Naive thymus-derived CD4-positive, alpha-beta T cell (primary cell): Measurements from ENCODE around the gene PSMB8. TPM values are rescaled to one million over a fixed set of nuclear protein-coding genes. Genes with fewer than 3 reads are reported as not detected.

Experiments
- ATAC-seq: fragments of 150-1000 bp; cut with Tn5 transposase; 2 replicates; pipeline ENCODE4 v1.10.0; 2021; ENCODE audit warnings: mild to moderate bottlenecking, moderate library complexity
- CTCF ChIA-PET: fragments of 350-600 bp; sonication (Branson Sonifier 250); formaldehyde crosslinking; loops from one replicate; lab custom pipeline; 2021; ENCODE audit warnings: antibody characterized with exemption; lab: Charles Lee
- POLR2A ChIA-PET: fragments of 350-600 bp; sonication (Branson Sonifier 250); formaldehyde crosslinking; loops from one replicate; lab custom pipeline; 2021; ENCODE audit warnings: antibody characterized with exemption, inconsistent platforms; lab: Charles Lee
- DNase-seq, 9 donors: peaks; one replicate each; pipeline versions ENCODE4 v3.0.0 to v3.0.0-alpha.2; 2020 to 2022; ENCODE audit warnings: mixed read lengths in 1 of 9
- H3K27ac ChIP-seq: one replicate; pipeline ENCODE4 v1.7.0; 2013; ENCODE audit warnings: mild to moderate bottlenecking, low read depth, low read length, moderate library complexity
- H3K27me3 ChIP-seq, 2 donors: one replicate each; pipeline ENCODE4 v1.7.0; 2013; ENCODE audit warnings: low read length in 2 of 2, mild to moderate bottlenecking in 2 of 2, moderate library complexity in 2 of 2; ENCODE audit not compliant: control insufficient read depth in 2 of 2, insufficient read depth in 2 of 2
- H3K36me3 ChIP-seq, 3 experiments: 1 replicate in 2 of 3; 2 replicates in 1 of 3; pipeline ENCODE4 v1.7.0; 2013; ENCODE audit warnings: low read length in 3 of 3, mild to moderate bottlenecking in 3 of 3, moderate library complexity in 1 of 3; ENCODE audit not compliant: insufficient read depth in 3 of 3, control insufficient read depth in 2 of 3
- H3K4me1 ChIP-seq, 2 donors: one replicate each; pipeline ENCODE4 v1.7.0; 2013; ENCODE audit warnings: low read length in 2 of 2, mild to moderate bottlenecking in 2 of 2, moderate library complexity in 1 of 2; ENCODE audit not compliant: control insufficient read depth in 2 of 2, insufficient read depth in 2 of 2
- H3K4me3 ChIP-seq: 2 replicates; pipeline ENCODE4 v1.7.0; 2013; ENCODE audit warnings: mild to moderate bottlenecking, low read length
- H3K9me3 ChIP-seq, 3 experiments: 1 replicate in 2 of 3; 2 replicates in 1 of 3; pipeline ENCODE4 v1.7.0; 2013; ENCODE audit warnings: low read length in 3 of 3; ENCODE audit not compliant: control insufficient read depth in 2 of 3
- H3K27ac Mint-ChIP-seq, 9 donors: one replicate each; pipeline ENCODE4 v1.8.0; 2020 to 2022; ENCODE audit warnings: mixed read lengths in 9 of 9, mild to moderate bottlenecking in 8 of 9, moderate library complexity in 5 of 9, inconsistent platforms in 2 of 9
- H3K27me3 Mint-ChIP-seq, 5 donors: one replicate each; pipeline ENCODE4 v1.8.0; 2021 to 2022; ENCODE audit warnings: mixed read lengths in 5 of 5, mild to moderate bottlenecking in 1 of 5
- H3K36me3 Mint-ChIP-seq, 5 donors: one replicate each; pipeline ENCODE4 v1.8.0; 2020 to 2022; ENCODE audit warnings: mixed read lengths in 5 of 5, mild to moderate bottlenecking in 3 of 5, inconsistent platforms in 1 of 5
- H3K4me1 Mint-ChIP-seq, 7 donors: one replicate each; pipeline ENCODE4 v1.8.0; 2020 to 2022; ENCODE audit warnings: mixed read lengths in 7 of 7, mild to moderate bottlenecking in 3 of 7, inconsistent platforms in 1 of 7
- H3K4me3 Mint-ChIP-seq, 10 donors: one replicate each; pipeline ENCODE4 v1.8.0; 2020 to 2022; ENCODE audit warnings: mild to moderate bottlenecking in 10 of 10, mixed read lengths in 10 of 10, moderate library complexity in 6 of 10, inconsistent platforms in 2 of 10
- H3K9me3 Mint-ChIP-seq, 11 donors: one replicate each; pipeline ENCODE4 v1.8.0; 2020 to 2022; ENCODE audit warnings: mixed read lengths in 11 of 11, mild to moderate bottlenecking in 4 of 11, inconsistent platforms in 1 of 11, moderate library complexity in 1 of 11
- intact Hi-C, 2 donors: fragments of 100-400 bp; cut with micrococcal nuclease; formaldehyde crosslinking; loops; one replicate each; pipeline ENCODE4 v1.15.1; 2023
- polyA plus RNA-seq, 2 donors: library from polyadenylated mRNA; unstranded; fragments of 300-500 nt; fragmentation: Illumina TruSeq; gene quantifications; one replicate each; pipeline ENCODE4 v1.2.3, GENCODE V29; 2021
- total RNA-seq, 6 experiments: library from RNA in 5 of 6; stranded (reverse) in 5 of 6; gene quantifications; 1 replicate in 5 of 6; 2 replicates in 1 of 6; pipeline ENCODE4 v1.2.3 and lab custom pipeline; 2021 to 2026

Gene PSMB8
- total and polyA plus RNA-seq, 7 experiments from 2014 or later, result 111 to 419 (median 146) TPM

DNA sequence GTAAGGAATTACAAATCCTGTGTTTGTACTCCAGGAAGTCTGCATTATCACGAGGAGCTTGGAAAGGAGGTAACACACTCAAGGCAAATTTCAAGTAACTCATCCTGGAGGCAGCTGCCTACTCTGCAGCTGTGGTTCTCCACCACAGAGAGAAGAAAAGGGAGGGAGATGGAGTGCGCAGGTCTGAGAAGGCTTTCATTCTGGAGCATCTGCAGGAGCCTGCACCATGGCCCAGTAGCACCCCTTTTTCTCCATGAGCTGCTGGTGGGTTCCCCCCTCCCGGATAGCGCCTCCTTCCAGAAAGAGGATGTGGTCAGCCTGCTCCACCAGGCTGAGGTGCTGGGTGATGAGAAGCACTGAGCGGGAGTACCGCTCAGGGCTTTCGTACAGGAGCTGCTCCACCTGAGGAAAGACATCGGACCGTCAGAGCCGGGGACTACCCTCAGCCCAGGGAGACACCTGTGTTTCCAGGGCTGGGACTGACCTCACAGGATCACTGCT lies 1.6 kb upstream of the PSMB8 start:
- H3K4me3 ChIP-seq, result peak overlapping the region; percentile 97
- intact Hi-C loops, result loop anchor here (2.0 to 10.0 kb wide), 5 partner anchors 49 to 951 kb away; partner anchors contain the start of genes EHMT2 (in 1 of the 2) and PHF1 (in 1 of the 2)
- ATAC-seq, result peak; percentile 4

DNA sequence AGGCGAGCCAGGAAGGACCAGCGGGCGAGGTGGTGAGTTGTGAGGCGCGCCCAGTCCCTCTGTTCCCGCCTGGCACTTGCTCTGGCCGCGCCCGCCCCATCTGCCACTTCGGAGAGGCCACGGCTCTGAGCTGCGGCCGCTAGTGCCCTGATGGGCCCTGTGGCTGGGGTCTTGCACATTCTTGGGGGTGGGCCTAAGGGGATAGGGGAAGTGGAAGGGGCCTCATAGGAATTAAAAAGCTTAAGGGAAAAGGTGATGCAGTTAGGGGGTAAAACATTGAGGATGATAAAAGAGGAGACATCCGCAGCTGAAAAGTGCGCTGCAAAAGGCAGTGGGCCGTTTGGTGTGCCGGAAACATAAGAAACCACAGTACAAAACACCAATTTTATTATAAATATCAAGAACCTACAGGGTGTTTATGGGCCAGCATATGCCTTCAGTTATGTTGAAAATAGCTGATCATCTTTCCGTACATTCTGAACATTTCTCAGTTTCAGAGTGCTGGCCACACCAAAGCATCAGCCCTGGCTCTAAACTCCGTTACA lies 1.1 kb upstream of the PSMB8 start:
- H3K27ac ChIP-seq, result peak overlapping the region; percentile 97
- Mint-ChIP-seq H3K4me1 (peaks cover 69 to 81% (median 77%) of the 10 kb centered on the region in 7 donors), H3K4me3 (peak overlapping the region; percentile 92 to 99 (median 98))

More for the DNA sequence above, 1.6 kb upstream of the PSMB8 start:
- Histone ChIP-seq H3K36me3 (peaks cover 49 to 72% (median 54%) of the 10 kb centered on the region in 3 experiments), H3K27ac (peak overlapping the region; percentile 97), H3K9me3 (no peaks in the 10 kb centered on the region), H3K4me1 (peaks cover 67 to 72% of the 10 kb centered on the region in 2 donors), H3K27me3 (no peaks in the 10 kb centered on the region)
- Mint-ChIP-seq H3K36me3 (peaks cover 34 to 90% (median 72%) of the 10 kb centered on the region in 5 donors), H3K4me1 (peaks cover 70 to 81% (median 77%) of the 10 kb centered on the region in 7 donors), H3K4me3 (peak overlapping the region; percentile 92 to 99 (median 98)), H3K27ac (peak overlapping the region; percentile 99 to 100 (median 100)), H3K27me3 (no peaks in the 10 kb centered on the region), H3K9me3 (peaks cover 0 to 4% (median 0%) of the 10 kb centered on the region in 11 donors)
- ChIA-PET POLR2A (interaction anchor here (0.6 to 11.4 kb wide), 34 partner anchors 11 to 1648 kb away, joined by 3 to 662 read pairs (median 4); partner anchors contain the start of genes B3GALT4, BRD2, DDX39B and DXO), CTCF (interaction anchor here (1.2 to 9.7 kb wide), 10 partner anchors 11 to 655 kb away, joined by 3 to 241 read pairs (median 4); partner anchors contain the start of genes PSMB9 and TAP1)
- peak in 8 of 9 donors; percentile 49 to 63 (median 52) for DNase-seq

DNA sequence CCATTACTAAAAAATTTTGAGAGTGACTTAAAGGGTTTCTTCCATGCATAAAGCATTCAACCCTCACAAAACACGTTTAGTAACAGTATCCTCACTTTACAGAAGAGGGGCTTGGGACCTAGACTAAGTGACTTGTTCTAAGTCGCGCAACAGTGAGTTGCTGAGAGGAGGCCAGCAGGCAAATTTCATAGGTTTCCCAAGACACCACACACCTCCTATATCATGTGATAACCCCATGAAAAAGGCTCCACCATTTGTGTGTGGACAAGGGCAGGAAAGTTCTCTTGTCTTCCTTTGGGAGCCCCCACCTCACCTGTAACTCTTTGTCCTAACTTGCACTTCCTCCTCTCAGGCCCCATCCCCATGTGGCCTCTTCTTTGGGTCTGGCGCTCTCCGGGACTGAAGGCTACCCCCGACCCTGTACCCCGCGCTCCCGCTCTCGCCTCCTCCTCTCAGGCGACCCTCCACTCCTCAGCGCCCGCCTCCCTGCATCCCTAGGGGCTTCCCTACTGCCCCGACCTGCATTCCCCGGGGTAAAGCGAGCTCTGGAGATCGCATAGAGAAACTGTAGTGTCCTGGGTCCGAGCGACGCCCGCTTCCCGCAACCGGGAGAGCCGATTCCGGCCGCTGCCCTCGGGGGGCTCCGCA lies 392 bp downstream of the PSMB8 start:
- Mint-ChIP-seq H3K4me1 (peaks cover 60 to 82% (median 73%) of the 10 kb centered on the region in 7 donors), H3K9me3 (peaks cover 0 to 4% (median 0%) of the 10 kb centered on the region in 11 donors), H3K4me3 (peak overlapping the region; percentile 92 to 99 (median 98)), H3K36me3 (peaks cover 25 to 81% (median 55%) of the 10 kb centered on the region in 5 donors), H3K27me3 (no peaks in the 10 kb centered on the region), H3K27ac (peak overlapping the region; percentile 99 to 100 (median 100))
- H3K9me3 ChIP-seq, result no peaks in the 10 kb centered on the region
- POLR2A ChIA-PET, result interaction anchor here (0.8 to 11.4 kb wide), 18 partner anchors 8 to 981 kb away, joined by 3 to 662 read pairs (median 9); partner anchors contain the start of genes BRD2, HLA-DMA, HLA-DMB and NEU1
- peak overlapping the region; percentile 97 for H3K4me3 ChIP-seq
- CTCF ChIA-PET, result interaction anchor here (1.0 to 9.7 kb wide), 6 partner anchors 13 to 128 kb away, joined by 3 to 241 read pairs (median 12); partner anchors contain the start of genes PSMB9 and TAP1
- ATAC-seq (no peak), DNase-seq (no peak)
- peaks cover 69% of the 10 kb centered on the region in 2 donors for H3K4me1 ChIP-seq
- H3K27me3 ChIP-seq, result no peaks in the 10 kb centered on the region
- intact Hi-C loops, result loop anchor here (5.0 to 10.0 kb wide), 5 partner anchors 359 to 1394 kb away; partner anchors contain the start of genes ATF6B (in 1 of the 2), EHMT2 (in 1 of the 2), HMGA1 (in 1 of the 2) and HSD17B8 (in 1 of the 2)
- peaks cover 33 to 57% (median 51%) of the 10 kb centered on the region in 3 experiments for H3K36me3 ChIP-seq
- peak overlapping the region; percentile 97 for H3K27ac ChIP-seq

More for the DNA sequence above, 1.1 kb upstream of the PSMB8 start:
- Mint-ChIP-seq H3K9me3 (peaks cover 0 to 4% (median 0%) of the 10 kb centered on the region in 11 donors), H3K36me3 (peaks cover 33 to 91% (median 67%) of the 10 kb centered on the region in 5 donors), H3K27me3 (no peaks in the 10 kb centered on the region), H3K27ac (peak overlapping the region; percentile 99 to 100 (median 100))
- Histone ChIP-seq H3K36me3 (peaks cover 43 to 67% (median 52%) of the 10 kb centered on the region in 3 experiments), H3K4me1 (peaks cover 67 to 72% of the 10 kb centered on the region in 2 donors), H3K9me3 (no peaks in the 10 kb centered on the region), H3K4me3 (peak overlapping the region; percentile 97), H3K27me3 (no peaks in the 10 kb centered on the region)
- DNase-seq, result peak in 4 of 9 donors; percentile 54 to 66 (median 56)
- ATAC-seq, result peak; percentile 5
- intact Hi-C loops, result loop anchor here (1.0 to 10.0 kb wide), 13 partner anchors 8 to 1392 kb away; partner anchors contain the start of genes TAP1 (in 2 of the 2), ATF6B (in 1 of the 2), EHMT2 (in 1 of the 2) and HMGA1 (in 1 of the 2)
- ChIA-PET CTCF (interaction anchor here (1.0 to 9.7 kb wide), 10 partner anchors 11 to 654 kb away, joined by 3 to 241 read pairs (median 4); partner anchors contain the start of genes PSMB9 and TAP1), POLR2A (interaction anchor here (0.6 to 11.4 kb wide), 40 partner anchors 11 to 1647 kb away, joined by 3 to 662 read pairs (median 4); partner anchors contain the start of genes B3GALT4, BRD2, DDX39B and DXO)

DNA sequence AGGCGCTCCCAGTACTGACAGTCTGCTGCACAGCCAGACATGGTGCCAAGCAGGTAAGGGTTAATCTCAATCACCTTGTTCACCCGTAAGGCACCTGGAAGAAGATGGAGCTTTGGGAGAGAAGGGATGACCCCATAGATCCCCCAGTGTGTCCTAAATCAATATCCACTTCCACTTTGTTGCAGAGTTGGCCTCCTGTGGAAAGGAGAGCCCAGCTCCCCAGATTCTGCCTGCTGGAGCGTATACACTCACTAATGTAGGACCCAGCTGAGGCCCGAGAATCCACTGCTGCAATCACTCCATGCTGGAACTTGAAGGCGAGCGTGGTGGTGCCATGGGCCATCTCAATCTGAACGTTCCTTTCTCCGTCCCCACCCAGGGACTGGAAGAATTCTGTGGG lies 1.2 kb downstream of the PSMB8 start:
- Mint-ChIP-seq H3K4me3 (peak overlapping the region; percentile 92 to 99 (median 98)), H3K27ac (peak overlapping the region; percentile 99 to 100 (median 100)), H3K4me1 (peaks cover 53 to 76% (median 66%) of the 10 kb centered on the region in 7 donors), H3K36me3 (peaks cover 17 to 73% (median 48%) of the 10 kb centered on the region in 5 donors), H3K27me3 (no peaks in the 10 kb centered on the region), H3K9me3 (peaks cover 0 to 2% (median 0%) of the 10 kb centered on the region in 11 donors)
- H3K9me3 ChIP-seq, result no peaks in the 10 kb centered on the region
- DNase-seq (no peak), ATAC-seq (no peak)
- peaks cover 61 to 62% of the 10 kb centered on the region in 2 donors for H3K4me1 ChIP-seq
- no peaks in the 10 kb centered on the region for H3K27me3 ChIP-seq
- peaks cover 28 to 51% (median 43%) of the 10 kb centered on the region in 3 experiments for H3K36me3 ChIP-seq
- H3K4me3 ChIP-seq, result peak overlapping the region; percentile 97
- ChIA-PET CTCF (interaction anchor here (0.6 to 9.7 kb wide), 4 partner anchors 14 to 107 kb away, joined by 3 to 241 read pairs (median 90); partner anchors contain the start of genes PSMB9 and TAP1), POLR2A (interaction anchor here (0.8 to 11.4 kb wide), 9 partner anchors 8 to 871 kb away, joined by 3 to 662 read pairs (median 4); partner anchors contain the start of genes BRD2, DXO, PSMB9 and TAP1)
- intact Hi-C loops, result loop anchor here (5.0 to 10.0 kb wide), 5 partner anchors 360 to 1395 kb away; partner anchors contain the start of genes ATF6B (in 1 of the 2), EHMT2 (in 1 of the 2), HMGA1 (in 1 of the 2) and HSD17B8 (in 1 of the 2)
- peak overlapping the region; percentile 97 for H3K27ac ChIP-seq

DNA sequence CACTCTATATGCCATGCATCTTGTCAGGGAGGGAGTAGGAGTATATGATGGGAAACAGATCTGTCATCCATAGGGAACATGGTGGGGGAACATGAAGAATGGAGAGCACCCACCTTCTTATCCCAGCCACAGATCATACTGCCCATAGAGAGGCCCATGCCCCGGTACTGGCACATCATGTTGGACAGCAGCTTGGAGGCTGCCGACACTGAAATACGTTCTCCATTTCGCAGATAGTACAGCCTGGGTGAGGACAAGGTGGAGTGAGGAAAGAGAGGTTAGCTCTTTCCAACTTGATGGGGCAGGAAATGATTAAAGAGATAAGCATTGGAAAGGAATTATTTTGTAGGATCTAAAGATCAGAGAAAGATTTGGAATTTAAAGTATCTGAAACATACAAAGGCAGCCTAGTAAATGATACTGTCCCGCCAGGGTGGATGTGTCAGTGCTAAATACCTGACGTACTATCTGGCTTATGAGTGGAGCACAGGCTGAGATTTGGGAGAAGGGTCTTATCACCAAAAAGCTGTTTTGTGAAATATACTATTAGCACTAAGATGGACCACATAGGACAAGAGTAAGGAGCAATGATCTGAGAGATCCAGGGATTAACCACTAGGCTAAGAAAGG lies 1.7 kb downstream of the PSMB8 start:
- ChIA-PET POLR2A (interaction anchor here (0.8 to 11.4 kb wide), 9 partner anchors 9 to 870 kb away, joined by 3 to 662 read pairs (median 4); partner anchors contain the start of genes BRD2, DXO, PSMB9 and TAP1), CTCF (interaction anchor here (0.6 to 9.7 kb wide), 4 partner anchors 14 to 108 kb away, joined by 3 to 241 read pairs (median 90); partner anchors contain the start of genes PSMB9 and TAP1)
- peak overlapping the region; percentile 76 to 100 (median 100) for H3K27ac Mint-ChIP-seq
- DNase-seq, result no peak
- H3K4me1 Mint-ChIP-seq, result peaks cover 53 to 76% (median 66%) of the 10 kb centered on the region in 7 donors
- peak overlapping the region; percentile 92 to 99 (median 98) for H3K4me3 Mint-ChIP-seq
- Histone ChIP-seq H3K4me3 (peak overlapping the region; percentile 97), H3K27me3 (no peaks in the 10 kb centered on the region), H3K36me3 (peaks cover 23 to 46% (median 37%) of the 10 kb centered on the region in 3 experiments), H3K4me1 (peaks cover 59 to 62% of the 10 kb centered on the region in 2 donors), H3K9me3 (no peaks in the 10 kb centered on the region), H3K27ac (peak overlapping the region; percentile 97)
- intact Hi-C loops, result loop anchor here (5.0 to 10.0 kb wide), 5 partner anchors 360 to 1395 kb away; partner anchors contain the start of genes ATF6B (in 1 of the 2), EHMT2 (in 1 of the 2), HMGA1 (in 1 of the 2) and HSD17B8 (in 1 of the 2)
- peaks cover 0 to 1% (median 0%) of the 10 kb centered on the region in 11 donors for H3K9me3 Mint-ChIP-seq
- peaks cover 12 to 73% (median 42%) of the 10 kb centered on the region in 5 donors for H3K36me3 Mint-ChIP-seq
- no peak for ATAC-seq
- no peaks in the 10 kb centered on the region for H3K27me3 Mint-ChIP-seq
